Measurements from ENCODE around the gene DNAJC28.
"Not testable (repeated sequence)": the region's sequence is repeated elsewhere in the genome, so short reads cannot be mapped to it uniquely, and the experiment has no call there.

Gene DNAJC28

GRCh38 chr21:33480481-33481103 lies 10.9 kb downstream of the DNAJC28 start:
- DNase-seq, result no peak

- peak; percentile 90 to 96 for DNase-seq
Observed at GRCh38 chr21:33479679-33480480, 11.6 kb downstream of the DNAJC28 start, which contains the start of gene TMEM50B. Gene TMEM50B (minus strand): TSS chr21:33479974. CDS start chr21:33468885, 11,089 bp downstream.

- peak in 1 of 2 donors; percentile 41 for DNase-seq
Observed at GRCh38 chr21:33478935-33479678, 12.4 kb downstream of the DNAJC28 start.

GRCh38 chr21:33478182-33478581 lies 13.3 kb downstream of the DNAJC28 start:
- no peak for DNase-seq

GRCh38 chr21:33477066-33477465 lies 14.4 kb downstream of the DNAJC28 start:
- DNase-seq, result no peak

GRCh38 chr21:33473344-33473743 lies 18.2 kb downstream of the DNAJC28 start:
- DNase-seq, result no peak

GRCh38 chr21:33470701-33471100 lies 20.8 kb downstream of the DNAJC28 start:
- DNase-seq, result no peak

GRCh38 chr21:33469183-33469582 lies 22.3 kb downstream of the DNAJC28 start:
- not testable (repeated sequence) for DNase-seq

- no peak for DNase-seq
Observed at GRCh38 chr21:33461538-33462250, 29.8 kb downstream of the DNAJC28 start.

- no peak for DNase-seq
Observed at GRCh38 chr21:33458861-33459260, 32.7 kb downstream of the DNAJC28 start.

GRCh38 chr21:33455686-33456446 lies 35.6 kb downstream of the DNAJC28 start:
- no peak for DNase-seq

- DNase-seq, result no peak
Observed at GRCh38 chr21:33452362-33452761, 39.2 kb downstream of the DNAJC28 start.

GRCh38 chr21:33451634-33452071 lies 39.9 kb downstream of the DNAJC28 start:
- no peak for DNase-seq

- no peak for DNase-seq
Observed at GRCh38 chr21:33449616-33450015, 41.9 kb downstream of the DNAJC28 start.

GRCh38 chr21:33446620-33447019 lies 44.9 kb downstream of the DNAJC28 start:
- DNase-seq, result not testable (repeated sequence)

GRCh38 chr21:33444499-33444898 lies 47.0 kb downstream of the DNAJC28 start:
- no peak for DNase-seq

GRCh38 chr21:33443194-33443593 lies 48.3 kb downstream of the DNAJC28 start:
- no peak for DNase-seq

GRCh38 chr21:33441489-33442477 lies 49.7 kb downstream of the DNAJC28 start:
- no peak for DNase-seq

Data from bone marrow (tissue), 2 donors.